Anterior cingulate cortex (tissue), 58 donors: ENCODE data around the gene CHPF2.

ENCODE experiments used
- DNase-seq, 58 donors: peaks; one replicate each; lab custom pipeline; 2025; lab: John Stamatoyannopoulos, UW

CHPF2 gene

DNA sequence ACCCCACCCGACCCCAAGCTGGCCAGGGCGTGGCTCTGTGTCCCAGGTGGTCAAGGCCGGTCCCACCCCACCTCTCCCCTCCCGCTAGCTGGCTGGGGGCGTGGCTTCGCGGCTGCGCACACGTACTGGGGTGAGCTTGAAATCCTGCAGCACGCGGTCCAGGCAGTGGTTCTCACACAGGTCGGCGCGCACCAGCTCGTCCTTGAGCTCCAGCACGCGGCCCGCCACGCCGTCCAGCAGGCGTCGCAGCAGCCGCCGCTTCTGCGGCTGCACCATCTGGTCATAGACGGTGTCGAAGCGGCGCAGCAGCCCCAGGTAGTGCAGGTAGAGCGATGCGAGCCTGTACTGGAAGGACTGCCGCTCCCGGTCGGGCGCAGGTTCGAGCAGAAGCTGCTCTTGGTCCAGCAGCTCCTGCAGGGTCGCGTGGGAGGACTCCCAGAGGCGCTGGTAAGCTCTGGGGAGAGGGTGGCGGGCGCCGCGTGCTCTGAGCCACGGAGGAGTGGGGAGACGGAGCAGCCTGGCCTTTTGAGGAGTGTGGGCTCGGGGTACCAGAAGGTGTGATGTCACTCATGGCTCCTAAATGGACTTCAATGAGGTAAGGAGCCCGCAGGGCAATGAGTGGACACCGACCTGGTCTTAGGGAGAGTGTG, 27.8 kb upstream of the CHPF2 start:
- no peak for DNase-seq

DNA sequence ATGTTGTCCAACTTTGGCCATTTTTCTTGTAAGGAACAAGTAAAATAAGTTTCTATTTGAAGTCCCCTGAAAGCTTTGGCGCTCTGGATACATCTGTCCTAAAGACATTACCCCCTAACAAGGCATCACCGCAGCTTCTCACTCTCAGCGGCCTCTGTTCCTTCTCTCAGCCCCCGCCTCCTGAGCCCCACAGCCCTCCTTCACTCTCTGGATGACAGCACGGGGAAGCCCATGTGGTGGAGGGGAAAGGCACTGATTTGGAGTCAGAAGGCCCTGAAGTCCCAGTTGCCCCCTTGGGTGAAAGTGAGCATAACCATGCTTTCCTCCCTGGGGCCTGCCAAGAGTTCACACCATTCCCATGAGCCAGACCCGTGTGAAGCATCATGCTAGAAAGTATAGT, 26.6 kb upstream of the CHPF2 start:
- no peak for DNase-seq

DNA sequence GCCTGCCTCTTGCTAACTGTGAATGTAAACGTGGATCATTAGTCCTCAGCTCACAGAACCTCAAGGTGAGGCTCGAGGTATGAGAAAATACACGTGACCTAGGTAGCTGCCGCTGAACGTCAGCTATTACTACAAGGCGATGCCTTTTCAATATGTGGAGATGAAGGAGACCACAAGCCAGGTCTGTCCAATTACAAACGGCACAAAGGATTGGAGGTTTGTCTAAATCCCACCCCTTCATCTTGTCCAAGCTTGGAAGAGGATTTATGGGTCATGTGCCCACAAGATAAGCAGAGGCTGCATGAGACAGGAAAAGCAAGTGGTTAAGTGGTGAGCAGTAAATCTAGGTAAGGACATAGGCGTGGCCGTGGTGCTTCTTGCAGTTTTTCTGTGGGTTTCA, 25.4 kb upstream of the CHPF2 start:
- DNase-seq = no peak

DNA sequence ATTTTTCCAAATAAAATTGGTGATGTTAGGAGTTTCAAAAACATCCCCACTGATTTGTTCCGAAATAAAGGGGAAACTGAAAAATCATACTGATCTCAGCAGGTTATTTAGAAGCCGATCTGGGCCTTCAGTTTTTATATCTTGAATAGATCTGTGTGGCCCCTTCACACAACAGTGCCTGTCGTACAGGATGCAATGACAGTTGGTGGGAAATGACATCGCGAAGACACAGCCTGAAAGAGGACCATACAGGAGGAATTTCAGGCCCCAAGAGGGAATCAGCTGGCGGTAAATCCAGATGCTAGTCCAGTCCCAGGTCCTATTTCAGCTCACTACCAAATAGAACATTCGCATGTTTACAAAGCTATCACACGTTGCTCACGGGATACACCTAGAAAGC, 25.0 kb upstream of the CHPF2 start:
- DNase-seq = no peak

DNA sequence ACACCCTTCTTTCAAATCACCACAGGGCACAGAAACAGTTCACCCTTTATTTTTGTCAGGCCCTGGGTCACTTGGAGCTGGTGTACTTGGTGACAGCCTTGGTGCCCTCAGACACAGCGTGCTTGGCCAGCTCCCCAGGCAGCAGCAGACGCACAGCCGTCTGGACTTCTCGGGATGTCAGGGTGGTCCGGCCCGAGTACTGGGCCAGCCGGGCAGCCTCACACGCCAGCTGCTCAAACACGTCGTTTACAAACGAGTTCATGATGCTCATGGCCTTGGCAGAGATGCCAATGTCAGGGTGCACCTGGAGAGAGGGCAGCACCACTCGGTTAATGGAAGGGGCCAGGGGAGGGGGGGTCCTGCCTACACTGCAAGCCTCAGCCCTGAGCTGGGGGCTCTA, 24.5 kb upstream of the CHPF2 start:
- no peak for DNase-seq

DNA sequence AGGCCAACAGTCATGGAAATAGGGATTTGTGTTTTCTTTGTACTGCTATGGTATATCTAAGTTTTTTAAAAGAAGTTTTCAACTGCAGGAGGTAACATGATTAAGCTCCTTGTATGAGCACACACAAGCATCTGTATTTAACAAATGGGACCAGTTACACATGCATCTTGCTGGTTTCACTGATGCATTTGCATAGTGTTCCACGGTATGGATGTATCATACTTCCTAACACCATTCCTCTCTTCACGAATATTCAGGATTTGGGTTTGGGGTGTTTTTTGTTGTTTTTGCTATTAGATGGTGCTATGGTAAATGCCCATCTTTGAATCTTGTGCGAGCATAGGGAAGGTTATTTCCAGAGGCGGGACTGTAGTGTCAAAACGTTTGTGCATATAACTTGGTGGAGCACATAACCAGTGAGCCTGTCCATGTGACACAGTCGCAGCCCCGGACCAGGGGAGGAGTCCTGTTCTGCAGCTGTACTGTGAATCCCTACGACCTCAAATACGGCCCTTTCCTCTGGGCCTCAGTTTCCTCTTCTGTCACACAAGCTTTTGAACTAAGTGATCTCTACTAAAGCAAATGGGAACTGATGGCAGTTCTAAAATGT, 23.9 kb upstream of the CHPF2 start:
- DNase-seq = no peak

DNA sequence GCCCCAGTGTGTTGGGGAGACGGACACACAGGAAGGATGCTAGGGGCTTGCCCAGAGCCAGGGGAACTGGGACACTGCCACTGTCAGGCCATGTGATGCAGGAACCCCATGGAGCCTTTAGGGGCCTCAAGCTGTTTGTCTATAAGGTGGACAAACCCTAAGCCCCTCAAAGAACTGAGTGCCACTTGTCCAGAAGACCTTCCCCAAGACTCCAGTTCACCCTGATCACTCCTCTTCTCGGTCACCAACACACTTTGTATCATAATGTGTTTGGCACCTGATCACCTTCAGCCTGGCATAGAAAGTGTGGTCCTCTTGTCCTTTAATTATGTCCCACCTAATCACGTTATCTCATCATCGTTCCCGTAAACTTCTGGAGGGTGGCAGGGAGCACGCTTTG, 22.7 kb upstream of the CHPF2 start:
- DNase-seq = no peak

DNA sequence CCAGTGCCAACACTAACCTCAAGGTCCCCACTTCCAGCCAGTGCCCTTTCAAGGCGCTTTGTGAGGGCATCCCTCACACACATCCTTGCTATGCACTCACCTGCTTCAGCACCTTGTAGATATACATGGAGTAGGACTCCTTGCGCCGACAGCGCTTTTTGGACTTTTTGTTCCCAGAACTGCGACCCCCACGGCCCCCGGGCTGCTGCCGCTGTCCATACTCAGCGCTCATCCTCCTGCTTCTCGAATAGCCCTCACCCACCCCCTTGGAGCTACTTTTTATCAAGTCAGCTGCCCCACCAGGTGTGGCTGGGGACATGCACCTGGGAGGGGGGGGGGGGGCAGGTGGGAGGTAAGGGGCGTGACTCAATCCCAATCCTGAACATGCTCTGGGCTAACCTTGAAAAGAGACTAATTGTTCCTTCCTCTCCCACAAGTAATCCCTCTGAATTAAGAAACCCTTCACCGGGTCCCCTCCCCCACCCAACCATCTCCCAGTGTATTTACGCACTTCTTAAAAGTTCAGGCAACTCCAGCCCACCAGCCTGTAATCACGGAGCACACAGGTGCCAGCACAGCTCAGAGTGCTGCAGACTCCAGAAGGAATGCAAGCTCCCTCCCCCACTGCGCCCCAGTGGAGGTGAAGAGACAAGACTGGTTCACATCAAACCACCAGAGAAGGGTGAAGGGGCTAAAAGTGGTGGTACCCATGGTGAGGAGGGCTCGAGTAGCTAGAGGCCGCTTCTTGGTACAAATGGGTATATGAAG, 22.0 kb upstream of the CHPF2 start, which contains the start of gene H2BK1:
TSS of gene H2BK1 (minus strand) at position 402 of the 768 bp plus-strand sequence. CDS start at position 232, 170 bp downstream.
- DNase-seq = no peak

DNA sequence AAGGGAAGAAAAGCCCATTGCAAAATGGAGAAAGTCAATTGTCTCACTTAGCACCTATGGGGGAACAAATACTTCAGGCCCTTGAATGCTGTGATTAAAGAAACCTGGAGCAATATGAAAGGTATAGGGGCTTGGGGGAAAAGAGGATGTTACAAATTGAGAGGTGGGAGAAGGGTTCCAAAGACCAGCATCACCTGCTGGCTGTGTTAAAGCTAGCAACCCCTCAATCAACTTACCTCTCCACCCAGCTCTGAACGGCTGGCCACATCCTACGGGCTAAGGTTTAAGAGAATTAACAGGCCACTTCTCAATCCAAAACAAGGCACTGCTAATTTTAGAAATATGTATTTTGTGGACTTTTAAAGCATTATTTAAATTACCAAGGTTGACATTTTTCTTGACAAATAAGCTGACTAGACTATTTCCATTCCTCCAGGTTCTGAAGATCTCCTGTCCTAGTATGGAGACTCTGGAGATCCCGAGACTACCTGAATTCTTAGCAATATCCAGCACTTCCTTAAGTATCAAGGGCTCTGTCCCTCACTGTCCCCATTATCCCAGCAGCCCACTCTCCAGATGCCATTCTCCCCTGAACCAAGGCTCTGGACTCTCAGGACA, 21.0 kb upstream of the CHPF2 start:
- DNase-seq = no peak

DNA sequence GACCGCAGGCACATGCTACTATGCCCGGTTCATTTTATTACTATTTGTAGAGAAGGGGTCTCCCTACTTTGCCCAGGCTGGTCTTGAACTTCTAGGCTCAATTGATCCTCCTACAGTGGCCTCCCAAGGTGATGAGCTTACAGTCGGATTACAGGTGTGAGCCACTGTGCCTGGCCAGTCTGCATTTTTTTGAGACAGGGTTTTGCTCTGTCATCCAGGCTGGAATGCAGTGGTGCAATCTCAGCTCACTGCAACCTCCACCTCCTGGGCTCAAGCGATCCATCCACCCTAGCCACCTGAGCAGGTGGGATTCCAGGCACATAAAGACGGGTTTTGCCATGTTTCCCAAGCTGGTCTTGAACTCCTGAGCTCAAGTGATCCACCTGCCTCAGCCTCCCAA, 19.7 kb upstream of the CHPF2 start:
- DNase-seq = no peak

DNA sequence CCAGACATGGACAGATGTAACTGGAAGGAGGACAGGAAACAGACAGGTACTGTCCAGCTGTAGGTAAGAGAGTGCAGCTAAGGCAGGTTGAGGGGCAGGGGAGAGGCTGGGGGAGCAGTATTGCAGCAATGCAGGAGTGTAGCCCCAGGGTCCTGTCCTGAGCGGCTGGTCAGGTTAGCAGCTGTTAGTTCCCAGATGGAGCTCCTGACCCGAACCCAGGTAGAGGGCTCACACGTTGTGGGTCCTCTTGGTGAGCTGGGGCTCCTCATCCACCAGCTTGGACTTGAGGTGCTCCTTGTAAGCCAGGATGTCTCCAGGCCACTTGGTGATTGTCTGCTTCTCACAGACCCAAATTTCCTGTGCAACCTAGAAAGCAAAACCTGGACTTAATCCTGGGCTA, 18.5 kb upstream of the CHPF2 start:
- DNase-seq = no peak

DNA sequence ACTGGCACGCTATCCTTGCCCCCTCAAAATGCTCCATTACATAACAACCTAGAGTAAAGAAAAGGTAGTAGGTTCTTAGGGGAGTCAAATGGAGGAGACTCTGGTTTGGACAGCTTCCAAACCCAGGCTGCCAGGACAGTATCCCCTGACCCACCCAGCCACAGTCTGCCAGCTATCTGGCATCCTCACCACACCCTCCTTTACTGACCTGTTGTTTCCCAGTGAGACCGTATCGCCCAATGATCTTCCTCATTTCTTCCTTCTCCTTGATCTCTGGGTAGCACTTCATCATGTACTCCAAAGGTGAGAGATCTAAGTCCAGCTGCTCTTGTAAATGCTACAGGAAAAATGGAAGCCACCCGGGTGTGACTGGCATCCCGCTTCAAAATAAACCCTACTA, 16.9 kb upstream of the CHPF2 start:
- no peak for DNase-seq

DNA sequence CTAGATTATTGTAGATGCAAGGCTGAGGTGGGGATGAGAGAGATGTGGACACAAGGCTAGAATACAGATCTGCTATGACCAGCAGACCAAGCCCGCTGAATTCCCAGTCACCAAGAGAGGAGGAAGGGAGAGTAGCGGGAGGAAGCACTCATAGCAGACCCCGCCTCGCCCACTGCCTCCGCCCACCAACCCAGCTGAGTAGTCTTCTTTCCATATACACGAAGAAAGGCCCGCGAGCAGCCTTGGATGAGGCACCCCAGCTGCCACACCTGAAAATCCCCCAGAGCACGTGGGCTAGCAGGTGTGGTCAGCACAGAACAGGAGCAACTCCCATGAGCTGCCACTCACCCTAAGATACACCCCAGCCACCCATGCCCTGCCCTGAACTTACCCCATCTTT, 14.1 kb upstream of the CHPF2 start:
- DNase-seq = no peak

DNA sequence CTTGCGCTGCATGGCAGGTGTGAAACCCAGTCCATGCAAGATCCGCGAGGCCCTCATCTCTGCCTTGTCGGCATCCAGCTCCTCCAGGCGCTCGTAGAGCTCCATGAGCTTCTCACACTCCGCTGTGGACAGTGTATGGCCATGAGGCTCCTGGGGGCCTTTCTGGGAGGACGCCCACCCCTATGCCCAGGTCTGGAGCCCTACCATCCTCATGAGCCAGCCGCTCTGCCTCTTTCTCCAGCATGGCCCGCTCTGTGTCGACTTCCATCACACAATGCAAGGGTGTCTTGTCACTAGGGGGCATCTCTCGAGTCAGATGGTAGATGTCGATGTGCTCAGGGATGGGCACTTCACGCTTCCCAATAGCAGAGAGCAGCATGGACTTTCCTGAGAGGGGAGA, 8.6 kb upstream of the CHPF2 start:
- DNase-seq = no peak

DNA sequence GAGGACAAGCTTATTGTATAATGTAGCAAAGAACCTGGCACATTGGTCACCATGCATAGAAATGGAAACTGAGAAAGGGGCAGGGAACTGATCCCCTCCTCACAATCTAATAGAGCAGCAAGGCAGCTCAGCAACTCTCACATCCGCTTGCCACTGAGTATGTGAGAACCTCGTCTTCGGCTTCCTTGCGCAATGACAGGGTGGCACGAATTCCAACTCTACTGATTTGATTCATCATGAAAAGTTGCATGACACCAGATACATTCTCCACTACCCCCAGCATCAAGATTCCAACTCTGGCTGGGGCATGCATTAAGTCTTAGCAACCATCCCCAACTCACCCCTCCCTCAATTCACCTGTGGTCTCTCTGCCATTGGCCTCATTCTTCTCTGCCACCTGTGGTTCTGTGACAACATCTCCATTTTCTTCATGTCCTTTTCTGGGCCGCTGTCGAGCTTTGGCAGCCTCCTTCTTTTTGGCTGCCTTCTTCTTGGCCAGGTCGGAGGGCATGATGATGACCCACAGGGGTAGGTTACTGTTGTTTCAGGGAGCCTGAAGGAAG, 6.3 kb upstream of the CHPF2 start:
- DNase-seq = no peak

DNA sequence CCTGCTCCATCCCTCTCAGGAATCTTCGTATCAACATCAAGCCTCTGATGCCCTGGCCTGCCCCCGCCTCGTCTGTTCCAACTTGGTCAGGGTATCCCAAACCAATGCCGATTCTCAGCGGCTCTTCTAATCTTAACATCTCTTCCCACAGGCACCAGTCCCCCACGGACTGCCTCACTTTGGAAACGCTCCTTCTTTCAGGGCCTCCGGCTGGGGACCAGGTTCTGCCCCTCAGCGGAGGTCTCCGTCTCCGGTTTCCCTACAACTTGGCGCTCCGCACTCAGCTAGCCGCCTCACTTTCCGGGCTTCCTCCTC, 5.8 kb upstream of the CHPF2 start:
- DNase-seq = no peak

DNA sequence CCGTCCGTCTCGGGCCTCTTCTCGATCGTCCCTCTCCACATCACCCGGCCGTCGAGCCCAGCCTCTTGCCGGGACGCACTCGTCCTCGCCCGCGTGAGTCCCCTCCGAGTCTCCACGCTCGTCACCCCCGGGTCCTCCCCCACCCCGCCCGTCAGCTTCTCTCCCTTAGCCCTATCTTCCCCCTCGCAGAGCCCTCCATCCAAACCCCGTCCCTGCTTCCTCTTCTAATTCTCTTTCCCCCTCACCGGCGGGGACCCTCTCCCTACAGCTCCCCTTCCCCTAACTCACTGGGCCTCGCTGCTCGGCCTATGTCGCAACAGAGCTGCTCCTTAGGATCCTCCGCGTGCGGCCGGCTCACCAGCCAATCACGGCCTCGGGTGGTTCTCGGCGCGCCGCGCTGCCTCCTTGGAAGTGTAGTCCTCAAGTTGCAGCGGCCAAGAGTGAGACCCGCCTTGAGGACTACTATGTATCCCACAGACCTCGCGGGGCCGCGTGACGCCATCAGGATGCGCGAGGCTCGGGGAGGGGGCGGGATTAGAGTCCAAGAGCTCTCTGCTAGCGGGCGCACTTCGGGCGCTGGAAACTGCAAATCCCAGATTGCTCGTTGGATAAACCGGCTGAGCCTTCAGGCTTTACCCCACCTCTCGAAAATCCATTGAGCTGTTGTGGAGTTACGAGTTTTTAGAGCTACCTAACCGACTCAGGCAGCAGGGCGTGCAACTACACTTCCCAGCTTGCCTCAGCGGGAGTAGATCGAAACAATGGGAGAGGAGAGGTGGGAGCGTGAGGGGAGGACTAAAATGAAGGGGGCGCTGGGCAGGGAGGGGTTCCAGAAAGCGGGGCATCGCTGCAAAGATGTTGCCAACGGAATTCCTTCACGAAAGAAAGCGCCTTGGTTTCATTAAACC, 5.2 kb upstream of the CHPF2 start, which contains the start of gene ABCF2:
TSS of gene ABCF2 (minus strand) at position 331 of the 908 bp plus-strand sequence. CDS start 747 bp downstream, outside the sequence.
- peak; percentile 78 to 100 (median 98) for DNase-seq

DNA sequence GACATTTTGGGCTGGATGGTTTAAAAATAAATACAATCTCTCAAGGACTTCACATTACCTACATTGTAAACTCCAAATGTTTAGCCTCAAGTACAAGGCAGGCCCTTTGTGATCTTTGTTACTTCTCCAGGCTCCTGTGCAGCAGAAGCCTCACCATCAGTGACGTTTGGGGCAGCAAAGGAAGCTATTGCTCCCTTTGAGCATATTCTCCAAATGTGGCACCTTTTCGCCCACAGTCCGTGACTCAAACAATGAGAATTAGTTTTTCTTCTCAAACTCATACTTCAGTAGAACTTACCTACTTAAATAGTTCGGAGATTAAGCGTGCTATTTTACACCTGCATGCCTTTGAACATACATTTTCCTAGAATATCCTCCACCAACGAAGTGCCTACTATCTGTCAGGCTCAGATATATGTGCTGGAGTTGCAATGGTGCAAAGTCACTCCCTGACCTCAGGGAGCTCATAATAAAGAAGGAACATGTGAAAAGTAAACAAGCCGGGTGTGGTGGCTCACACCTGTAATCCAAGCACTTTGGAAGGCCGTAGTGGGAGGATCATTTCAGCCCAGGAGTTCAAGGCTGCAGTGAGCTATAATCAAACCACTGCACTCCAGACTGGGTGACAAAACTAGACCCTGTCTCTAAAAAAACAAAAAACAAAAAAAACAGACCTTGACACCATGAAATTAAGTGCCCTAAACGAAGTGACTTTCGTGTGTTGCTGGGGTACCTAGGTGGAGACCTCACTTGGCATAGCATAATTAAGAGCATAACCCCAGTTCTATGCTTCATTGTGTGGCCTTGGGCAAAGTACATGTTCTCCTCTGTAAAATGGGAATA, 4.0 kb upstream of the CHPF2 start:
- DNase-seq = no peak

DNA sequence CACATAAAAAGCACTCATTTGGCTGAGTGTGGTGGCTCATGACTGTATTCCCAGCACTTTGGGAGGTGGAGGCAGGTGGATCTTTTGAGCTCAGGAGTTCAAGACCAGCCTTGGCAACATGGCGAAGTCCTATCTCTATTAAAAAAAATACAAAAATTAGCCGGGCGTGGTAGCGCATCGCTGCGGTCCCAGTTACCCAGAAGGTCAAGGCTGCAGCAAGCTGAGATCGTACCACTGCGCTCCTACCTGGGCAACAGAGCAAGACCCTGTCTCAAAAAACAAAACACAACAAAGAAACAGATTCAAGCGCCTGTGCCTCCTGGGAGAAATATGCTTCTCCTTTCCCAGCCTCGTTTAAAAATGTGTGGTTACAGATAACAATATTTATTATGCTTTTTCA, 3.0 kb upstream of the CHPF2 start:
- DNase-seq = no peak
